Myocyte (in vitro differentiated cells): Measurements from ENCODE around the gene HCST. TPM values are rescaled to one million over a fixed set of nuclear protein-coding genes. Genes with fewer than 3 reads are reported as not detected.
"Not testable (repeated sequence)": the region's sequence is repeated elsewhere in the genome, so short reads cannot be mapped to it uniquely, and the experiment has no call there.

Experiments used
- DNase-seq: peaks from one replicate; pipeline ENCODE4 v3.0.0-alpha.2; 2012; ENCODE audit warnings: low read depth
- total RNA-seq: library from RNA; depleted of rRNA; stranded (reverse); fragments of >200 nt; gene quantifications from 2 replicates; pipeline ENCODE4 v1.2.3, GENCODE V29; 2014

Gene HCST
- total RNA-seq, 1 donor from 2014 or later, result not detected

DNA sequence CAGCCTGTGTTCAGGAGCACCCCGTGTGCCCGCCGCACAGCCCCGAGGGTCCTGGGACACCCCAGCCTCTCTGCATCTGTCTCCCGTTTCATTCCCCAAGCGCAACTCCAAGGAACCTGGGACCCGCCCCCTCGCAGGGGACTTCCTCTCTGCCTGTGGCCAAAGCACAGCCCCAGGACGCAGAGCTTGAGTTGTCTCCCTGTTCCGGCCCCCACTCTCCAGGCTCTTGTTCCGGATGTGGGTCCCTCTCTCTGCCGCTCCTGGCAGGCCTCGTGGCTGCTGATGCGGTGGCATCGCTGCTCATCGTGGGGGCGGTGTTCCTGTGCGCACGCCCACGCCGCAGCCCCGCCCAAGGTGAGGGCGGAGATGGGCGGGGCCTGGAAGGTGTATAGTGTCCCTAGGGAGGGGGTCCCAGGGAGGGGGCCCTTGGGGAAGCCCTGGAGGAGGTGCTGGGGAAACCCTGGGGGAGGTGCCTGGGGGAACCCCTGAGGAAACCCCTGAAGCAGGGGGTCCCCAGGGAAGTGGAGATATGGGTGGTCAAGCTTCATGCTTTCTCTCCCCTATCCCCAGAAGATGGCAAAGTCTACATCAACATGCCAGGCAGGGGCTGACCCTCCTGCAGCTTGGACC lies 1.3 kb downstream of the HCST start:
- DNase-seq, result no peak

GRCh38 chr19:35904311-35905068 lies 2.2 kb downstream of the HCST start:
- no peak for DNase-seq

DNA sequence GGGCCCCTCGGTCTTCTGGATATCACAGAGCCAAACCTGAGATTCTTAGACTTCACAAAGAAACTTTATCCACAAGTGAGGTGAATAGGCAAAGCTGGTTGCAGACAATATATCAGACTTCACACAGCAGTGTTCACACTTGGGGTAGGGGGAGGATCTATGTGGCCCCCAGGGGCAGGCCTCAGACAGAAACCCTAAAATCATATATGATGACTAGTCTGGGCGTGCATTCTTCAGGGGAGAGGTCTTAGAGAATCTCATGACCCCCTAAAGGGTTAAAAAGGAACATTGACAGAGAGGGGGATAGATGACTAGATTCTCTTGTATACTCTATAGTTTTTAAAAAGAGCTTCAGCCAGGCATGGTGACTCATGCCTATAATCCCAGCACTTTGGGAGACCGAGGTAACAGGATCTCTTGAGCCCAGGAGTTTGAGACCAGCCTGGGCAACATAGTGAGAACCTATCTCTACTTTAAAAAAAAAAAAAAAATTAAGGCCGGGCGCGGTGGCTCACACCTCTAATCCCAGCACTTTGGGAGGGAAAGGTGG lies 2.9 kb downstream of the HCST start:
- DNase-seq, result no peak

DNA sequence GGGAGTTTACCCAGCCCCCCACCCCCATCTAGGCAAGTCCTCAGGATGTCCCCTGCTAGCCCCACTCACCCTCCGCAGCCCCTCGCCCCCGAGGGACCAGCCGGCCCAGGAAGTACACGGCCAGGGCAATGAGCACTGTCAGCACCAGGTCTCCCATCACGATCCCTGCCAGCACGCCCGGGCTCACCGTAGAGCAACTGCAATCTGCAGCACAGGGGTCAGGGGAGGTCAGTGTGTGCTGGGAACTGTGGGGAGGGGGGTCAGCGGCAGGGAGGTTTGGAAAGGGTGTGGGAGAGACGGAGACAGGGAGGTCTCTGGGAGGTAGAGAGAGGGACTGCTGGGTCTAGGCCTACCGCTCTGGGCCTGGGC lies 5.0 kb downstream of the HCST start:
- no peak for DNase-seq

DNA sequence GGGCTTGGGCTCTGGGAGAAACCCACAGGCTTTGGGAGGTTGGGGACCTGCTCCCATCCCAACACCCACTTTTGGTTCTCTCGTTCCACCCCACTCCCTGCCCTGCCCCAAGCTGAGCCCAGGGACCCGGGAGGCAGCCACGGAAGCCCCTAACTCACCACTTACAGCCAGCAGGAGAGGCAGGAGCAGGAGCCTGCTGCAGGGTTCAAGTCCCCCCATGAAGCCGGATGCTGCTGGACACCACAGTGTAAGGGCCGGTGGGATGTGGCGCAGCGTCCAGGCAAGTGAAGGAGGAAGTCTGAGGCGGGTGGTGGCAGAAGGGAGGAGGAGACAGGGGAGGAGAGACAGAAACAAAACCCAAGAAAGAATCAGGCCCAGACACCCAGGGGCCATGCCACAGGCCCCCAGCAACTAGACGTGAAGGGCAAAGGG lies 5.7 kb downstream of the HCST start, which contains the start of gene TYROBP:
Gene TYROBP, minus strand, starts transcription at position 286 of the 432 bp plus-strand sequence. Its CDS starts 67 bp downstream, at position 219.
- DNase-seq, result no peak

DNA sequence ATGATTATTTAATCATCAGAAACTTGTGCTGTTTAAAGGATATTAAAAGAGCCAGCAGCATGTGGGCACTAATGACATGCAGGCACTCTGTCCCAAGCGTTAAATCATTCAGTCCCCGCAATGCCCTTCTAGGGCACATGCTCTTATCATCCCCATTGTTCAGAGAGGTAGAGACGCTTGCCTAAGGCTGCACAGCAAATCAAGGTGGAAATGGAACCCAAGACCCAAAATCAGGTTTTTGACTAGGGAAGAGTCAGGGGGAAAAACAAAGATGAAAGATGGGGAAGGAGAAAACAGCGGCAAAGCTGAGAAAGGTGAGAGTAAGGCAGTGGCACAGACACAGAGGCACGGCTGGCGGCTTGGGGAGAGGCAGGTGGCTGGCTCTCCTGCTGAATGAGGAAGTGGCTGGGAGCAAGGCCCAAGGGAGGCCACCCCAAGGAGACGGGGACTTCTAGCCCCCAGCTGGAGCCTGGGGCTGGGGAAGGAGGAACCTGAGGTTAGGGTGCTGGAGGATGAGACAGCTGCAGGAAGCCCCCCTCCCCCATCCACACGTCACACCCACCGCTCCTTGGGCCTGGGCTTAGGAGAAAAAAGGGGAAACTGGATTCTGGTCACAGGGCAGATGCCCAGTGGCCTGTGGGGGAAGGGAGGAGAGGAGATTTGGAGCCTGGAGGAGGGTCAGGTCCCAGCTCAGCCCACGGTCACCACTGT lies 6.8 kb downstream of the HCST start:
- DNase-seq, result no peak

DNA sequence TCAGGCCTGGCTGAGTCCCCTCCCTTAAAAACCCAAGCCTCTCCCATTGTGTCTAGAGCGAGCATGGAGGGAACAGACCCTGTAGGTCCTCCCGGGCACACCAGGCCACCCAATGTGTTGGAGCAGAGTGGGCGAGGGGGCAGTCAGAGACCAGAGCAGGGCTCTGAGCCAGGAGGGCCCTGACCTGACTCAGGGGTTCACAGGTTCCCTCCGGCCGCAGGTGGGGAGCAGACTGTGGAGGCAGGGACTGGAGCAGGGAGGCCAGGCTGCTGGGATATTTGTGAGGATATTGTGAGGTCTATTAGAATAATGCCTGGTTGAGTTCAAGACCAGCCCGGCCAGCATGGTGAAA lies 7.3 kb downstream of the HCST start:
- DNase-seq, result no peak

DNA sequence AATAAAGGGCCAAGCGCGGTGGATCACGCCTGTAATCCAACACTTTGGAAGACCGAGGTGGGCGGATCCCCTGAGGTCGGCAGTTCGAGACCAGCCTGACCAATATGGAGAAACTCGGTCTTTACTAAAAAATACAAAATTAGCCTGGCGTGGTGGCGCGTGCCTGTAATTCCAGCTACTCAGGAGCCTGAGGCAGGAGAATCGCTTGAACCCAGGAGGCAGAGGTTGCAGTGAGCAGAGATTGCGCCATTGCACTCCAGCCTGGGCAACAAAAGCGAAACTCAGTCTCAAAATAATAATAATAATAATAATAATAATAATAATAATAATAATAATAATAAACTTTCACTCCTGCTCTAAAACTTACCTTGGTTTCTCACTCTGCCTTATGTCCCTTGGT lies 8.0 kb downstream of the HCST start:
- not testable (repeated sequence) for DNase-seq

- DNase-seq, result no peak
Measured at GRCh38 chr19:35911173-35911572, 8.8 kb downstream of the HCST start.

GRCh38 chr19:35911790-35912189 lies 9.5 kb downstream of the HCST start:
- DNase-seq, result no peak

- no peak for DNase-seq
Measured at GRCh38 chr19:35913589-35913988, 11.3 kb downstream of the HCST start.

DNA sequence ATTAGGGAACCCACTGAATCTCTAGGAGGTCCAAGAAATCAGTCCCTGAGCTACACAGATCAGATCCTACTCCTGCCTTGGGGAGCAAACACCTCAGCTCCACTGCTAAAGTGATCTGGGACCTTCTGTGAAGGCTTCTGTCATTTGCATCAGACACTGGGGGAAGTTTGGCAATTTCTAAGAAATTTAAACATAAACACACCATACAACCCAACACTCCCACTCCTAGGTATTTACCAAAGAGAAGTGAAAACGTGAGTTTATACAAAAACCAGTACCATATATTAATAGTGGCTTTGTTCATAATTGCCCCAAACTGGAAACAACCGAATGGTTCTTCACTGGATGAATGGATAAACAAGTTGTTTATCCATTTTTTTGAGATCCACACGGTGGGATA lies 13.1 kb downstream of the HCST start:
- no peak for DNase-seq

- DNase-seq, result no peak
Measured at GRCh38 chr19:35919306-35919705, 17.0 kb downstream of the HCST start.

DNA sequence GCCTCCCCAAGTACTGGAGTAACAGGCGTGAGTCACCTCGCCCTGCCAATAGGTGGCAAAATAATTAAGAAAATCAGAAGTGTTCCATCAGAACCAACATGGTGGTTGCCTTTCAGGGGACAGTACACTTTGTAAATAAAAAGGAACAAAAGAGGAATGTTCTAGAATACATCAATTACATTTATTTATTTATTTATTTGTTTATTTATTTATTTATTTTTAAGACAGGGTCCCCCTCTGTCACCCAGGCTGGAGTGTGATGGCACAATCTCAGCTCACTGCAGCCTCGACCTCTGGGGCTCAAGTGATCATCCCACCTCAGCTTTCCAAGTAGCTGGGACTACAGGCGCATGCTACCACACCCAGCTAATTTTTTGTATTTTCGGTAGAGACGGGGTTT lies 18.7 kb downstream of the HCST start:
- no peak for DNase-seq

DNA sequence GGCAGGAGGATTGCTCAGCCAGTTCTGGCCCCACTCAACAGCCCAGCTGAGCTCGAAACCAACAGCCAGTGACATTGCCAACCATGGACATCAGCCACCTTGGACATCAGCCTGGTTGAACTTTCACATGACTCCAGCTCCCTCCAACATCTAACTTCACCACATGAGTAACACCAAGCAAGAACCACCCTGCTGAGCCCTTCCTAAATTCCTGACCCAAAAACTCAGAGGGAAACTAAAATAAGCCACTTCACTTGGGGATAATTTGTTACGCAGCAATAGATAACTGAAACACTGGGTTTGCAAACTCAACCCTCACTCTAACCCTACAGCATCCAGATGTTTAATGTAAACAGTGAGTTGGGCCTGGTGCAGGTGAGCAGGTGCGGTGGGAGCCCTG lies 23.2 kb downstream of the HCST start:
- DNase-seq, result no peak

DNA sequence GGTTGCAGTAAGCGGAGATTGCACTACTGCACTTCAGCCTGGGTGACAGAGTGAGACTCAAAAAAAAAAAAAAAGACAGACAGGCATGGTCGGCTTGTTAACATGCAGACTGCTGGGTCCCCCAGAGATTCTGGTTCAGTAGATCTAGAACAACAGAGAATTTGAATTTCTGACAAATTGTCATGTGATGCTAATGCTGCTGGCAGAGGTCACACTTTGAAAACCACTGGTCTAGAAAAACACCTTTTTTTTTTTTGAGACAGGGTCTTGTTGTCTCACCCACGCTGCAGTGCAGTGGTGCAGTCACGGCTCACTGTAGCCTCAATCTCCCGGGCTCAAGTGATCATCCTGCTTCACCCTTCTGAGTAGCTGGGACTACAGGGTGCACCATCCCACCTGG lies 26.2 kb downstream of the HCST start:
- DNase-seq, result no peak

DNA sequence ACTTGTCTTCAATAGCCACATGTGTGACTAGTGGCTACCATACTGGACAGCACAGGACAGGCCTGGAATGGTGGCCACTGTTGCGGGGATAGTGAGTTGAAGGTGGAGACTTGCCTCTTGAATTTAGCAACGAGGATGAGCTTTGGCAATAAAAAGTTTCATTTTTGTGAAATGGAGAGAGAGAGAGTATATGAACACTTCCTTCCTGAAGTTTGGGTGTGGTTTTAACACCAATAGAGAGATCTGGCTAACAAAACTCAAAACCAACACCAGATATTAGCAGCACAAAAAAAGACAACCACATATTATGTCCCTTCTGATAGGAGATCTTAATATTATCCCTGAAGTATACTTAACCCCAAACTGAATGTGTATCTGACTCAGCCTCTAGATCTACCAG lies 27.5 kb downstream of the HCST start:
- DNase-seq, result no peak

DNA sequence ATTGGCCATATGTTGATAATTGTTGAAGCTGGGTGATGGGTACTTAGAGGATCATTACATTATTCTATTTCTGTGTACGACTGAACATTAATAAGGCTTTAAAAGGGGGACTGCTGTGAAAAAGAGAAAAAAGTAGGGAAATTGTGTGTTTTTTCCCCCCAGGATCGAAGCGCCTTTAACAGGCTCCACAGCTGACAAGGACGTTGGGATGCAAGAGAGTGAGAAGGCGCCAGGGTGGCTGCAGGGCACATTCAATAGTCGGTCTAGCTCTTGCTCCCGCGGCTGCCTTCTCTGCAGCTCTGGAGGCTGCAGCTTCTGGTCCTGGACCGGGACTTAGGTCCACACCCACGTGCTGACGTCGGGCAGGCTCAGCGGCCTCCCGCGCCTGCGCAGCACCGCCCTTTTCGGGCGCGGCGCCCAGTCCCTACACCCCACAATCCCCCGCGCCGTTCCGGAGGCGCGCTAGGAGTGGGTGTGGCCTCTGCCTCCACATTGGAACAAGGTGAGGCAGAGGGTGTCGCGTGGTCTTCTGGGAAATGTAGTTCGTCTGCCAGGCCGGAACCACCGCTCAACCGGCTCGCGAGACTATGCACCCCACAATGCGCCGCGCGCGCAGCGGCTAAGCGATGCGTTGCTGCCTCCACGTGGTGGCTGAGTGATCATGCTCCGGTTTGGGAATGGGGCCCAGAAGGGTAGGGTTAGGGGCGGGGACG lies 29.0 kb downstream of the HCST start:
- DNase-seq, result peak; percentile 100

DNA sequence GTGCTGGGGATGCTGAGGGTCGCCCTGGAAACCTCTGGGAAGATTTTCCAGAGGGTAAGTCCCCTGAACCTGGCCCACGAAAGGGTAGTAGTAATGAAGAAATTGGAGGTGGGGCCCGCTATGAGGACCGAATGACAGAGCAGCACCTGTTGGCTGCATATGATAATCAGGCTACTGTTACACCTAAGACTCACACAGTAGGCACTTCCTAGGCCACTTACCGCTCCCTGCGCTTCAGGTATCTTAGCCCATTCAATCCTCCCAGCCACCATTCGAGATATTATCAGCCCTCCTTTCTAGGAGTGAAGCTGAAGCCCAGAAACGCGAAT lies 29.5 kb downstream of the HCST start:
- DNase-seq, result no peak

- DNase-seq, result no peak
Measured at GRCh38 chr19:35932291-35932936, 30.1 kb downstream of the HCST start.
